GM12878 (cell line): ENCODE results near the gene NFKBIE. TPM values are rescaled to one million over a fixed set of nuclear protein-coding genes. Genes with fewer than 3 reads are reported as not detected.
A peak's percentile ranks its signal among the peaks of the same experiment; 100 is the strongest.

Experiments used
- ATAC-seq: fragments of 200-7000 bp; cut with Tn5 transposase; 3 replicates; pipeline ENCODE4 v1.9.1; 2020; ENCODE audit warnings: mild to moderate bottlenecking, moderate library complexity
- BruUV-seq: library from RNA; stranded (reverse); fragments of 400-500 nt; replicated peaks from 2 replicates; lab custom pipeline; 2021; lab: Mats Ljungman, UMichigan
- CTCF ChIA-PET: fragments of 300-600 bp; sonication (Branson Sonifier 250); formaldehyde crosslinking; extraction: SDS; loops from one replicate; lab custom pipeline; 2021; ENCODE audit warnings: inconsistent platforms; lab: Yijun Ruan, JAX
- POLR2A ChIA-PET: fragments of 350-600 bp; formaldehyde crosslinking; extraction: SDS; loops from one replicate; lab custom pipeline; 2021; ENCODE audit warnings: inconsistent platforms; lab: Charles Lee
- RAD21 ChIA-PET: fragments of 300-600 bp; sonication (Branson Sonifier 250); formaldehyde crosslinking; loops from one replicate; lab custom pipeline; 2023; ENCODE audit warnings: antibody characterized with exemption; ENCODE audit not compliant: unreplicated experiment; lab: Charles Lee
- SMC1A ChIA-PET: fragments of 300-600 bp; sonication (Branson Sonifier 250); formaldehyde crosslinking; loops from one replicate; lab custom pipeline; 2023; ENCODE audit not compliant: unreplicated experiment, uncharacterized antibody; lab: Charles Lee
- DNase-seq: peaks from one replicate; pipeline ENCODE4 v3.0.0-alpha.2; 2011; ENCODE audit warnings: low read depth, low spot score
- FAIRE-seq: peaks from 3 replicates; lab custom pipeline; 2011; peaks lifted over from hg19 to GRCh38; lab: Jason Lieb, UNC
- H2AFZ ChIP-seq: 2 replicates; pipeline ENCODE4 v1.6.0; 2011; ENCODE audit warnings: low read depth, low read length, control low read depth; ENCODE audit not compliant: control insufficient read depth
- H3K27ac ChIP-seq: 2 replicates; pipeline ENCODE4 v1.5.1; 2011; ENCODE audit warnings: control low read depth; ENCODE audit not compliant: control insufficient read depth, insufficient read depth
- H3K27me3 ChIP-seq, 2 experiments: replicated peaks in 1 of 2; 2 replicates each; pipeline versions ENCODE4 v1.6.0 to v1.6.1; 2011; ENCODE audit warnings: low read length in 1 of 2; ENCODE audit not compliant: control insufficient read depth in 2 of 2, insufficient read depth in 2 of 2
- H3K36me3 ChIP-seq, 2 experiments: 2 replicates each; pipeline ENCODE4 v1.5.1; 2011; ENCODE audit warnings: low read length in 1 of 2; ENCODE audit not compliant: control insufficient read depth in 2 of 2, insufficient read depth in 2 of 2
- H3K4me1 ChIP-seq: 2 replicates; pipeline ENCODE4 v1.6.1; 2011; ENCODE audit warnings: mild to moderate bottlenecking, low read length, moderate library complexity, mixed read lengths; ENCODE audit not compliant: control insufficient read depth, insufficient read depth
- H3K4me2 ChIP-seq: 2 replicates; pipeline ENCODE4 v1.6.0; 2011; ENCODE audit warnings: control low read depth; ENCODE audit not compliant: control insufficient read depth, insufficient read depth
- H3K4me3 ChIP-seq: fragments of 200-600 bp; sonication (generic); 2 replicates; pipeline ENCODE4 v1.5.1; 2016
- H3K79me2 ChIP-seq: 2 replicates; pipeline ENCODE4 v1.6.0; 2011; ENCODE audit warnings: low read length; ENCODE audit not compliant: control insufficient read depth, insufficient read depth
- H3K9ac ChIP-seq: 2 replicates; pipeline ENCODE4 v1.8.0; 2011; ENCODE audit warnings: low read length, control low read depth, mixed read lengths; ENCODE audit not compliant: control insufficient read depth, insufficient read depth
- H3K9me3 ChIP-seq: replicated peaks from 3 replicates; pipeline ENCODE4 v1.5.1; 2011; ENCODE audit warnings: mild to moderate bottlenecking, low read length; ENCODE audit not compliant: control insufficient read depth, insufficient read depth
- H4K20me1 ChIP-seq: 2 replicates; pipeline ENCODE4 v1.6.0; 2011; ENCODE audit not compliant: control insufficient read depth, insufficient read depth
- BCL11A ChIP-seq: IDR thresholded peaks from 2 replicates; pipeline ENCODE4 v1.6.1; 2011; ENCODE audit warnings: low read depth, low read length
- FOXK2 ChIP-seq: fragments of 450-650 bp; IDR thresholded peaks from 2 replicates; pipeline ENCODE4 v1.6.1; 2017; ENCODE audit warnings: mild to moderate bottlenecking, moderate library complexity
- GATAD2B ChIP-seq: fragments of 450-650 bp; conservative IDR thresholded peaks from 2 replicates; pipeline ENCODE4 v1.6.1; 2017; ENCODE audit warnings: low read depth, mild to moderate bottlenecking, moderate library complexity
- IRF3 ChIP-seq: fragments of 450-650 bp; IDR thresholded peaks from 2 replicates; pipeline ENCODE4 v1.6.1; 2014; ENCODE audit warnings: mild to moderate bottlenecking
- PAX8 ChIP-seq: fragments of 450-650 bp; IDR thresholded peaks from 2 replicates; pipeline ENCODE4 v1.6.1; 2017; ENCODE audit warnings: mild to moderate bottlenecking, moderate library complexity
- POLR2A ChIP-seq: IDR thresholded peaks from 2 replicates; pipeline ENCODE4 v1.6.1; 2011; ENCODE audit warnings: low read depth, mild to moderate bottlenecking, low read length
- POLR2AphosphoS2 ChIP-seq: IDR thresholded peaks from 2 replicates; pipeline ENCODE4 v1.6.1; 2011; ENCODE audit warnings: low read depth, mild to moderate bottlenecking, low read length, improper control_type of control experiment, moderate library complexity
- POLR2AphosphoS5 ChIP-seq: IDR thresholded peaks from 2 replicates; pipeline ENCODE4 v1.6.1; 2011; ENCODE audit warnings: mild to moderate bottlenecking, low read length, inconsistent platforms
- POU2F2 ChIP-seq: IDR thresholded peaks from 3 replicates; pipeline ENCODE4 v1.6.1; 2011; ENCODE audit warnings: low read depth, mild to moderate bottlenecking, low read length, borderline replicate concordance
- SMAD5 ChIP-seq: IDR thresholded peaks from 2 replicates; pipeline ENCODE4 v1.6.1; 2016; ENCODE audit warnings: antibody characterized with exemption, low read depth
- SMC3 ChIP-seq: IDR thresholded peaks from 2 replicates; pipeline ENCODE4 v1.6.1; 2011; ENCODE audit warnings: low read length, improper control_type of control experiment, borderline replicate concordance
- SP1 ChIP-seq: IDR thresholded peaks from one replicate; pipeline ENCODE4 v1.6.1; 2011; ENCODE audit warnings: low read depth, low read length
- STAT1 ChIP-seq: fragments of 450-650 bp; conservative IDR thresholded peaks from 2 replicates; pipeline ENCODE4 v1.6.1; 2014; ENCODE audit warnings: antibody characterized with exemption, mild to moderate bottlenecking
- TAF1 ChIP-seq: IDR thresholded peaks from 2 replicates; pipeline ENCODE4 v1.6.1; 2011; ENCODE audit warnings: mild to moderate bottlenecking, low read depth, low read length, borderline replicate concordance
- WGBS: methylation state at CpG from one replicate; pipeline ENCODE4 v1.1.6; 2016; ENCODE audit warnings: low lambda C conversion rate; ENCODE audit not compliant: insufficient replicate concordance, insufficient coverage; ENCODE audit errors: missing lambda C conversion rate; 5-methylcytosine and 5-hydroxymethylcytosine counted together
- in situ Hi-C: fragments of 300-500 bp; cut with MboI; formaldehyde crosslinking; loops from 9 replicates; pipeline ENCODE4 v1.14.3; 2018; ENCODE audit warnings: mixed read lengths
- intact Hi-C: fragments of 100-400 bp; cut with micrococcal nuclease; formaldehyde crosslinking; loops from one replicate; pipeline ENCODE4 v1.14.2; 2022; ENCODE audit not compliant: unreplicated experiment
- polyA plus RNA-seq, 11 experiments: library from polyadenylated mRNA; depleted of rRNA in 4 of 11; unstranded in 6 of 11; stranded (reverse) in 5 of 11; fragments of >200 nt; fragmentation: Nextera tagmentation in 4 of 11; fragmentation: Illumina TruSeq in 1 of 11; extraction: Ambion mirVana in 4 of 11; extraction: Trizol in 1 of 11; gene quantifications; 1 replicate in 1 of 11; 2 replicates in 10 of 11; pipeline versions ENCODE4 v1.2.1 to v1.2.3, GENCODE V29; 2011 to 2016; ENCODE audit warnings: inconsistent platforms in 2 of 11, missing spikeins in 2 of 11, low read depth in 1 of 11
- total RNA-seq, 4 experiments: library from RNA; depleted of rRNA in 3 of 4; stranded (reverse); fragments of >200 nt in 3 of 4; fragmentation: Illumina TruSeq in 1 of 4; extraction: Trizol in 1 of 4; gene quantifications; 2 replicates each; pipeline versions ENCODE4 v1.2.1 to v1.2.3, GENCODE V29; 2013 to 2021
- TF ChIP-seq, protein P1 (sequence below): IDR thresholded peaks from 2 replicates; pipeline ENCODE4 v1.6.1; 2012; ENCODE audit warnings: low read length, inconsistent platforms
- TF ChIP-seq, protein P2 (sequence below): fragments of 450-650 bp; IDR thresholded peaks from 2 replicates; pipeline ENCODE4 v1.6.1; 2017; ENCODE audit warnings: mild to moderate bottlenecking, low read depth, inconsistent platforms; ENCODE audit not compliant: poor library complexity, severe bottlenecking

Gene NFKBIE
- total and polyA plus RNA-seq, 10 of the 15 experiments (the other 5 are each of a cell fraction or from before 2014, with no cell fraction given): 10.4 to 106 (median 38.8) TPM

DNA sequence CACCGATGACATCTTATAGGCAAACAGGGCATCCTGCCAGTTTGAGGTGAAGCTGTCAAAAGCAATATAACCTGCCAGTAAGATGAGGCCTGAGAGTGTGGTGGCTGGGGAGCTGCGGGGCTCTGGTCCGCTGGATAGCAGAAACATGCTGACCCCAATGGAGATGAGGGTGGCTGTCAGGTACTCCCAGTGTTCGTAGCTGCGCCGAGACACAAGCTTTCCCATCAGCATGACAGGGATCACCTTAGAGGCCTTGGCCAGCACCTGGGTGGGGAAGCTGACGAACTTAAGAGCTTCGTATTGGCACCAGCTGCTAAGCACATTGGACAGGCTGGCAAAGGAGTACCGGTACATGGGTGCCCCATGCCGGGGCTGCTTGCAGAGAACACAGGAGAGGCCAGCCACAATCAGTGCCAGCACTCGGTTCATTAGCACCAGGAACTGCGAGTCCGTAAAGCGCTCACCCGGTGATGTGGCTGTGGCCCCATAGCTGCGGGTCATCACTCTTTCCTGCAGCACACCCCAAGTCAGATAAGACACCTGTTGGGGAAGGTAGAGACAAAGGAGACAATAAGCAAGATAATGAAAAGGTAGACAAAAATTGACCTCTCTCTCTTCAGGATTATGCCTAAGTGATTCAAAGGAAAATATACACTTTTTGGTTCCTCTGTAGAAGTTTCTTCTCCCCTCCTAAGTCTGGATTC, 10.1 kb downstream of the NFKBIE start:
- Histone ChIP-seq H3K4me3 (peak overlapping the region; percentile 77; the same call in 1 of the 2 replicates), H3K27ac (peak overlapping the region; percentile 99)
- WGBS: 61% methylated on average over 16 of the region's 16 CpGs

More for the DNA sequence above, 10.1 kb downstream of the NFKBIE start:
- ChIA-PET POLR2A (interaction anchor here (0.9 to 10.7 kb wide), 8 partner anchors 8 to 79 kb away, joined by 3 to 131 read pairs (median 4); partner anchors contain the start of gene HSP90AB1), SMC1A (interaction anchor here (0.9 to 3.1 kb wide), 6 partner anchors 9 to 82 kb away, joined by 3 to 25 read pairs (median 6); partner anchors contain the start of genes HSP90AB1 and SLC29A1), RAD21 (interaction anchor here (0.8 to 4.8 kb wide), 4 partner anchors 9 to 83 kb away, joined by 3 to 28 read pairs (median 4); partner anchors contain the start of gene HSP90AB1), CTCF (interaction anchor here (0.7 to 5.0 kb wide), 7 partner anchors 8 to 82 kb away, joined by 3 to 45 read pairs (median 12); partner anchors contain the start of genes HSP90AB1 and SLC29A1)
- peaks cover 40 to 57% of the 10 kb centered on the region in 2 experiments for H3K36me3 ChIP-seq
- FAIRE-seq (no peak), DNase-seq (no peak), ATAC-seq (0 out of 3 replicates have a peak, but pooled peaks have one; percentile 0)
- peaks cover 84% of the 10 kb centered on the region for H3K79me2 ChIP-seq
- in situ Hi-C loops (no loop called here), intact Hi-C loops (no loop called here)
- H3K27me3 ChIP-seq: no peaks in the 10 kb centered on the region
- H2AFZ ChIP-seq: no peak overlapping the region
- no peak overlapping the region for H3K9ac ChIP-seq
- no peaks in the 10 kb centered on the region for H3K9me3 ChIP-seq
- H4K20me1 ChIP-seq: peaks cover 6% of the 10 kb centered on the region; the same call in 1 of the 2 replicates
- BruUV-seq: no TSS peak
- TF ChIP-seq, protein P1, sequence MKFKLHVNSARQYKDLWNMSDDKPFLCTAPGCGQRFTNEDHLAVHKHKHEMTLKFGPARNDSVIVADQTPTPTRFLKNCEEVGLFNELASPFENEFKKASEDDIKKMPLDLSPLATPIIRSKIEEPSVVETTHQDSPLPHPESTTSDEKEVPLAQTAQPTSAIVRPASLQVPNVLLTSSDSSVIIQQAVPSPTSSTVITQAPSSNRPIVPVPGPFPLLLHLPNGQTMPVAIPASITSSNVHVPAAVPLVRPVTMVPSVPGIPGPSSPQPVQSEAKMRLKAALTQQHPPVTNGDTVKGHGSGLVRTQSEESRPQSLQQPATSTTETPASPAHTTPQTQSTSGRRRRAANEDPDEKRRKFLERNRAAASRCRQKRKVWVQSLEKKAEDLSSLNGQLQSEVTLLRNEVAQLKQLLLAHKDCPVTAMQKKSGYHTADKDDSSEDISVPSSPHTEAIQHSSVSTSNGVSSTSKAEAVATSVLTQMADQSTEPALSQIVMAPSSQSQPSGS: no peak
- TF ChIP-seq POLR2AphosphoS5: peak; percentile 94
- no peak for TF ChIP-seq BCL11A
- TF ChIP-seq STAT1: no peak
- TF ChIP-seq SMAD5: peak; percentile 60; the same call in 1 of the 2 replicates
- TF ChIP-seq PAX8: no peak
- TF ChIP-seq POLR2A: peak; percentile 76
- TF ChIP-seq, protein P2, sequence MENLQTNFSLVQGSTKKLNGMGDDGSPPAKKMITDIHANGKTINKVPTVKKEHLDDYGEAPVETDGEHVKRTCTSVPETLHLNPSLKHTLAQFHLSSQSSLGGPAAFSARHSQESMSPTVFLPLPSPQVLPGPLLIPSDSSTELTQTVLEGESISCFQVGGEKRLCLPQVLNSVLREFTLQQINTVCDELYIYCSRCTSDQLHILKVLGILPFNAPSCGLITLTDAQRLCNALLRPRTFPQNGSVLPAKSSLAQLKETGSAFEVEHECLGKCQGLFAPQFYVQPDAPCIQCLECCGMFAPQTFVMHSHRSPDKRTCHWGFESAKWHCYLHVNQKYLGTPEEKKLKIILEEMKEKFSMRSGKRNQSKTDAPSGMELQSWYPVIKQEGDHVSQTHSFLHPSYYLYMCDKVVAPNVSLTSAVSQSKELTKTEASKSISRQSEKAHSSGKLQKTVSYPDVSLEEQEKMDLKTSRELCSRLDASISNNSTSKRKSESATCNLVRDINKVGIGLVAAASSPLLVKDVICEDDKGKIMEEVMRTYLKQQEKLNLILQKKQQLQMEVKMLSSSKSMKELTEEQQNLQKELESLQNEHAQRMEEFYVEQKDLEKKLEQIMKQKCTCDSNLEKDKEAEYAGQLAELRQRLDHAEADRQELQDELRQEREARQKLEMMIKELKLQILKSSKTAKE: no peak
- TF ChIP-seq POLR2AphosphoS2: peak; percentile 41; the same call in 1 of the 2 replicates
- TF ChIP-seq TAF1: no peak
- TF ChIP-seq IRF3: no peak
- TF ChIP-seq SMC3: no peak
- peak; percentile 65; the same call in 1 of the 3 replicates for TF ChIP-seq POU2F2
- TF ChIP-seq SP1: no peak
- TF ChIP-seq FOXK2: no peak
- TF ChIP-seq GATAD2B: no peak
- TF ChIP-seq, all 136 proteins: peak for 5
- Histone ChIP-seq H3K4me2 (peak overlapping the region; percentile 71), H3K4me1 (peaks cover 43% of the 10 kb centered on the region)
